Activated CD4-positive, alpha-beta memory T cell treated with anti-CD3 and anti-CD28 coated beads, Interleukin-2, amount 10 ng/mL, durations not matched to agents 7 days and 5 days (primary cell): ENCODE data around the gene LIFR. TPM values are rescaled to one million over a fixed set of nuclear protein-coding genes. Genes with fewer than 3 reads are reported as not detected.

Experiments
- CTCF ChIA-PET: fragments of 350-600 bp; sonication (Branson Sonifier 250); formaldehyde crosslinking; loops from one replicate; lab custom pipeline; 2021; ENCODE audit warnings: antibody characterized with exemption, inconsistent platforms; lab: Charles Lee
- POLR2A ChIA-PET: fragments of 350-600 bp; sonication (Branson Sonifier 250); formaldehyde crosslinking; loops from one replicate; lab custom pipeline; 2021; ENCODE audit warnings: antibody characterized with exemption; lab: Charles Lee
- DNase-seq: peaks from one replicate; pipeline ENCODE4 v3.0.0-alpha.2; 2020
- H3K27ac Mint-ChIP-seq: one replicate; pipeline ENCODE4 v1.8.0; 2021; ENCODE audit warnings: mild to moderate bottlenecking, mixed read lengths
- H3K27me3 Mint-ChIP-seq: one replicate; pipeline ENCODE4 v1.8.0; 2021; ENCODE audit warnings: mixed read lengths
- H3K36me3 Mint-ChIP-seq: one replicate; pipeline ENCODE4 v1.8.0; 2021; ENCODE audit warnings: low read depth, mixed read lengths
- H3K4me1 Mint-ChIP-seq: one replicate; pipeline ENCODE4 v1.8.0; 2021; ENCODE audit warnings: mixed read lengths
- H3K4me3 Mint-ChIP-seq: one replicate; pipeline ENCODE4 v1.8.0; 2021; ENCODE audit warnings: mild to moderate bottlenecking, mixed read lengths
- H3K9me3 Mint-ChIP-seq: one replicate; pipeline ENCODE4 v1.8.0; 2021; ENCODE audit warnings: mixed read lengths
- total RNA-seq, 2 experiments: library from RNA; stranded (reverse); gene quantifications; one replicate each; pipeline ENCODE4 v1.2.3, GENCODE V29; 2021

The LIFR gene
- total RNA-seq, 2 experiments from 2014 or later = 0.05 to 0.18 TPM

DNA sequence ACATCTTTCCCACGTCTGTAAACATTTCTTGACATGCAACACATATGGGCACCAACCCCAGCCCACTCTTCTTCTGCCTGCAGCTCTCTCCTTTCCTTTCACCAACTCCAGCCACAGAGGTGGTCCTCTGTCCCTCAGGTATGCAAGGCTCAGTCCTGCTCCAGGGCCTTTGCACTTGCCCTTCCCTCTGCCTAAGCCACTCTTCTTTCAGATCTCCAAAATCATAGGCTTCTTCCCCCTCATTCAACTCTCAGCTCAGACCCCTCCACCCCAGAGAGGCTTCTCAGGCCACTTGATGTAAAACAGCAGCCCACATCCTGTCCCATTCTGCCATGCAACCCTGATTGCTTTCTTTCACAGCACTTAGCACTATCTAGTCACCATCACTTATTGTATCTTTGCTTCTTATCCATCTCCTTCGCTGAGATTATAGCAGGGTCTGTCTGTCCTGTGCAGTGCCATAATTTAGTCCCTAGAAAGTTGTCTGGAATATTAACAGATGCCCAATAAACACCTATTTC is 3.4 kb downstream of the LIFR start:
- DNase-seq = no peak
- Mint-ChIP-seq H3K4me3 (no peak overlapping the region), H3K9me3 (no peaks in the 10 kb centered on the region), H3K27me3 (peaks cover 55% of the 10 kb centered on the region), H3K36me3 (peaks cover 3% of the 10 kb centered on the region), H3K27ac (no peak overlapping the region), H3K4me1 (peaks cover 10% of the 10 kb centered on the region)
- ChIA-PET CTCF (interaction anchor here (1.6 to 4.7 kb wide), 2 partner anchors 111 to 133 kb away, joined by 4 to 31 read pairs; no protein-coding TSS in a partner anchor), POLR2A (no interaction called here)

DNA sequence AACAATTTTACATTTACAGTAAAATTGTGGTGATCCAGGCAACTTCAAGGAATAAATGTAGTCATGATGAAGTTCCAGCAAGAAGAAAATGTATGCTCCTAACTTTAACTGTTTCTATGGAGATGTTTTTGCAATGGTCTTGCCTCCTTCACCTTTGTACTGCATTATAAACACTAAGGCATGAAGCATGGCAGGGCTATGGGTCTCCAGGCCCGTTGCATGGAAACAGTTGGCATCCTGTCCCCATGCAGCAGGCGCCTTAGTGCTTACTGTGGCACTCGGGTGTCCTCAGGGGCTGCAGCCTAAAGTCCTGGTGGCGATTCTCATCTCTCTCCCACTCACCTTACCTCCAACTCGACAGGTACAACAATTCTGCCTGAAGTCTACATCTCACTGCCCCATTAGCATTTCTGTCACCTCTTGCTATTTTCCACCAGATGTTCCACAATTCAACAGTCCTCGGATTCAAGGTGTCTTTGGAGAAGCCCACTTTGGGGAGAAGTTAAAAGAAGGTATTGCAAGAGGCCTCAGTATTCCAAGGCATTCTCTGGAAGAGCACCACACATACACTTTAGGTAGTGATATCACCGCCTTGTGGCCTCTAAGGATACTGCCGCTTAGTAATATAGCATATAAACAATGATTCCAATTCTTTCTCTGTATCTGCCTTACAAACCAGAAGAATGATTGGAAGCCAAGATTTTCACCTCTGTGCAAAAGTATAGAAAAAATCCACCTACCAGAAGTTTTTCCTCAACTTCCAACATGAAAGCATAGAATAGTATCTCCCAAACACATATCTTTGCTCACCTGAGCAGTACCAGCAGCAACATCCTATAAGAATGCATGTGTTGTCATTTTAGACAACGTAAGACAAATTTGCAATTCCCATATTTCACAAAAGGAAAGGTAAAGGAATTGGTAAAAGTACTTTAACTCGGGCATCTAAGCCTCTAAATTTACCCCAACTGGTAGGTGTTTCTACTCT is 5.1 kb downstream of the LIFR start:
- DNase-seq = no peak
- Mint-ChIP-seq H3K9me3 (no peaks in the 10 kb centered on the region), H3K4me3 (no peak overlapping the region)

DNA sequence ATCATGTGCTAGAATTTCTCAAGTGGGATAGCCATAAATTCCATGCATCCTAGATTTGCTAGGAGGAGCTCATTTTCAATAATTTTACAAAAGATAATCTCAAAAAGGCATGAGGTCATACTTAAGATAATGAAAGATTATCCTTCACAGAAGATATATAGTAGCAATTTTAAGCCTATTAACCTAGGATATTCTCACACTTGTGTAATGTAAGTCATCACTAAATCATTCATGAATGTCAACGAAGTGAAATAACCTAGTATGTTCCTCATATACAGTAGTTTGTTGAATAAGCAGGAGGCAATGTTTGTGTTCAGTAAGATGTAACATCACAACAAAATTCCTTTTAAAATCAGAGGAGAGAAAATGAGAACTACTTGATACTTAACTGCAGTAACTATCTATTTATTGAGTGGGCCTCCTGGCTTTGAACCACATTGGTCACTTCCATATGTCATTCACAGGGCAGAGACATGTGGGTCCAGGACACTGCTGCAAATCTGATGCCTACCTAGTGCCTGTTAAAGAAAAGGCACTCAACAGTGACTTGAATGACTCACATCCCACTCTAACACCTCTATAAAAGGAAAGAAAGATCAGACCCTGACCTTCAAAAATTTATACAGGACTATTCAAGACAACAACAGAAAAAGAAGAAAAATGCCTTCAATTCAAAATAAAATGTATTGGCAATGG is 8.2 kb downstream of the LIFR start:
- H3K4me3 Mint-ChIP-seq = no peak overlapping the region
- POLR2A ChIA-PET = no interaction called here
- H3K9me3 Mint-ChIP-seq = no peaks in the 10 kb centered on the region
- no peaks in the 10 kb centered on the region for H3K4me1 Mint-ChIP-seq
- DNase-seq = no peak
- no peaks in the 10 kb centered on the region for H3K36me3 Mint-ChIP-seq
- H3K27ac Mint-ChIP-seq = no peak overlapping the region
- CTCF ChIA-PET = no interaction called here
- peaks cover 26% of the 10 kb centered on the region for H3K27me3 Mint-ChIP-seq

More for the DNA sequence above, 5.1 kb downstream of the LIFR start:
- Mint-ChIP-seq H3K27me3 (peaks cover 47% of the 10 kb centered on the region), H3K4me1 (peaks cover 3% of the 10 kb centered on the region), H3K27ac (no peak overlapping the region), H3K36me3 (peaks cover 3% of the 10 kb centered on the region)
- POLR2A ChIA-PET = no interaction called here
- CTCF ChIA-PET = interaction anchor here (0.7 to 4.7 kb wide), 8 partner anchors 8 to 259 kb away, joined by 3 to 32 read pairs (median 4); no protein-coding TSS in a partner anchor

DNA sequence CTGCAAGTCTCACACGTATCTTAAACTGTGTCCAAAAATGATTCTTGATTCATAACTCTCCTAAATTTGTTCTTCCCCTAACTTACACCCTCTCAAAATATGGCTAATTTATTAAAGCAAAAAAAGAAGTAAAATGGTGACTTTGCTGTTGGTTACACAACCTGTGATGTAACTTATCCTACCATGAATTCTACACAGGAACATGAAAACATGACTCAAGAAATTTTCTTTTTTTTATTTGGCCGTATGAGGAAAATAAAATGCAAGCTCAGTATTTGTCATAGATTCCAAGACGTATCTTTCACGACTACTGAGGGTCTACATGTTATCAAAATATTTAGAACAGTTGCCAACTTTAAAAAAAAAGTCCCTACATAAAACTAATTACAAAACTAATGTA is 9.2 kb downstream of the LIFR start:
- POLR2A ChIA-PET = no interaction called here

DNA sequence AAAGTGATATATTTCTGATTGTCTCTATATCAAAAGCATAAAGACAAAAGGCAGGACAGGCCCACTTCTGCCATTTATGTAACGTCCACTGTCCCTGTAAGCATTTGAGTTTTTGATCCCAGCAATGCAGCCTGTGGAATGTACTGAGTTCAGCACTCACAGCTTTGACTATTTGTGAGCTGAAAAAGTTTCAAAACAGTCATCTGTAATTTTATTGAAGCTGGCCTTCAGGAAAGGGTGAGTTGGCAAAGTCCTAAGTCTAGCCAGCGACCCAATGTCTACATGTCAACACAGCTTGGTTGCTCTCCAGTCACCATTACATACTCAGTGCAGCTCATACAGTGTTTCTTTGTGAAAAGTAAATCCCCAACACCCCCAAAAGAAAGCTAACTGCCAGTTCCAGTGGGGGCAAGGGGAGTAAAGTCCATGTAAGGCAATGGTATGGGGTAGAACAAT is 9.7 kb downstream of the LIFR start:
- H3K36me3 Mint-ChIP-seq = no peaks in the 10 kb centered on the region
- ChIA-PET POLR2A (no interaction called here), CTCF (interaction anchor here (1.6 kb wide), 1 partner anchor 105 kb away, joined by 13 read pairs; no protein-coding TSS in a partner anchor)
- no peaks in the 10 kb centered on the region for H3K9me3 Mint-ChIP-seq
- H3K27ac Mint-ChIP-seq = no peak overlapping the region
- H3K27me3 Mint-ChIP-seq = peaks cover 15% of the 10 kb centered on the region
- H3K4me1 Mint-ChIP-seq = no peaks in the 10 kb centered on the region
- H3K4me3 Mint-ChIP-seq = no peak overlapping the region
- no peak for DNase-seq

More for the DNA sequence above, 9.2 kb downstream of the LIFR start:
- Mint-ChIP-seq H3K4me3 (no peak overlapping the region), H3K4me1 (no peaks in the 10 kb centered on the region), H3K27me3 (peaks cover 16% of the 10 kb centered on the region), H3K9me3 (no peaks in the 10 kb centered on the region), H3K27ac (no peak overlapping the region), H3K36me3 (no peaks in the 10 kb centered on the region)
- DNase-seq = no peak
- CTCF ChIA-PET = no interaction called here

DNA sequence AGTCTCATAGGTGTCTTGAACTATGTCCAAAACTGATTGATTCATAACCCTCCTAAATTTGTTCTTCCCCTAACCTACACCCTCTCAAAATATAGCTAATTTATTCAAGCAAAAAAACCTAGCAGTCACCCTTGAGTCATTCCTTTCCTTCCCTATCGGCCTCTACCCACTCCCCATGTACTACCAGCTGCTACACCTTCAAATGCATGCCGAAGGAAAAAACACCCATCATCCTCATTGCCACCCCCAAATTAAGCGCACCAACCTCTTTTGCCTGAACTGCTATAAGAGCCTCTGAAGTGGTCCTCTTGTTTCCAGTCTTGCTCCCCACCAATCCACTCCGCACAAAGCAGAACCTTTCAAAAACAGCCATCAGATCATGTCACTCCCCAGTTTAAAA is 12.6 kb downstream of the LIFR start:
- no peak for DNase-seq
- Mint-ChIP-seq H3K9me3 (no peaks in the 10 kb centered on the region), H3K27ac (no peak overlapping the region), H3K36me3 (no peaks in the 10 kb centered on the region), H3K27me3 (peaks cover 12% of the 10 kb centered on the region), H3K4me1 (no peaks in the 10 kb centered on the region), H3K4me3 (no peak overlapping the region)
- CTCF ChIA-PET = interaction anchor here (0.8 kb wide), 1 partner anchor 102 kb away, joined by 3 read pairs; no protein-coding TSS in a partner anchor
- POLR2A ChIA-PET = no interaction called here

DNA sequence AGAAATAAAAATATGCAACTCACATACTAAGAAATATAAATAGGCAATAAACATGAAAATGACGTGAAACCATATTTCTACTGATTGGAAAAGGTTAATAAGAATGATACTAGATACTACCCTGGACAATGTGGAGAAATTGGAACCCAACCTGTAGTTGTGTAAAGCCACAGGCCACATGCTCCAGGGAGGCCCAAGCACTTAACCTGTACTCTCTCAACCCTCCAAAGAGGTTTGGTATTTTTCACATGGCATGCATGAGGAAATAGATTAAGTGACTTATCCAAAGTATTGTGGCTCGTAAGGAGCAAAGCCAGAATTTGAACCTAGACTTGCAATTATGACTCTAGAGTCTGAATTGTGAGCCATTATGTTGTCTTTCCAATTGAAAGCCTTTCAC is 13.4 kb downstream of the LIFR start:
- ChIA-PET POLR2A (no interaction called here), CTCF (interaction anchor here (0.8 kb wide), 1 partner anchor 101 kb away, joined by 3 read pairs; no protein-coding TSS in a partner anchor)
- no peak overlapping the region for H3K27ac Mint-ChIP-seq

DNA sequence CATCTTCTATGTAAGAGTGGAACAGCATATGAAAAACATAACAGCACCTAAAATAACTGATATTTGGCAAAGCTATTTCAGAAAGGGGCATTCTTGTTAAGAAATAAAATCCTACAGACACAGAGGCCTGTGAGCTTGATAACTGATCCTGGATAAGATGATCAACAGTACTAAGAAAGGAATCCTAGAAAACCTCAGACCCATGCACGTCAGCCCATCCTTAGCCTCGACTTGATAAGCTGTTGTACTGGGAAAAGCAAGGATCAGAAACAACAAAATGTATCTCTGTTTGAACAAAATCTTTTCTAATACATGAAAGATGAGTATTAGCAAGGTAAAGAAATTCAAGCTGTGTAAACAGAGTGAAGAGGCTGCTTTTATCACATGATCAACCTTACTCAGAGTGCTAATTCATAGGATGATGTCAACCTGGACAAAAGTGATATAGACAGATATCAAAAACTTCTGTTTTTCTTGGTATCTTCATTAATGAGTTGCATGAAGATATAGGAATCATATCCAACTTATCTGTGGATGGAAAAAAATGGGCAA is 15.2 kb downstream of the LIFR start:
- CTCF ChIA-PET = interaction anchor here (1.3 to 2.8 kb wide), 2 partner anchors 14 to 100 kb away, joined by 3 to 10 read pairs; no protein-coding TSS in a partner anchor
- no peaks in the 10 kb centered on the region for H3K9me3 Mint-ChIP-seq
- no peaks in the 10 kb centered on the region for H3K36me3 Mint-ChIP-seq
- peaks cover 24% of the 10 kb centered on the region for H3K27me3 Mint-ChIP-seq
- H3K4me1 Mint-ChIP-seq = no peaks in the 10 kb centered on the region
- no peak for DNase-seq
- POLR2A ChIA-PET = interaction anchor here (0.6 kb wide), 1 partner anchor 461 kb away, joined by 3 read pairs; no protein-coding TSS in a partner anchor
- no peak overlapping the region for H3K27ac Mint-ChIP-seq
- H3K4me3 Mint-ChIP-seq = no peak overlapping the region

More for the DNA sequence above, 13.4 kb downstream of the LIFR start:
- H3K4me1 Mint-ChIP-seq = no peaks in the 10 kb centered on the region
- no peaks in the 10 kb centered on the region for H3K36me3 Mint-ChIP-seq
- H3K4me3 Mint-ChIP-seq = no peak overlapping the region
- H3K27me3 Mint-ChIP-seq = peaks cover 20% of the 10 kb centered on the region
- H3K9me3 Mint-ChIP-seq = no peaks in the 10 kb centered on the region
- no peak for DNase-seq

DNA sequence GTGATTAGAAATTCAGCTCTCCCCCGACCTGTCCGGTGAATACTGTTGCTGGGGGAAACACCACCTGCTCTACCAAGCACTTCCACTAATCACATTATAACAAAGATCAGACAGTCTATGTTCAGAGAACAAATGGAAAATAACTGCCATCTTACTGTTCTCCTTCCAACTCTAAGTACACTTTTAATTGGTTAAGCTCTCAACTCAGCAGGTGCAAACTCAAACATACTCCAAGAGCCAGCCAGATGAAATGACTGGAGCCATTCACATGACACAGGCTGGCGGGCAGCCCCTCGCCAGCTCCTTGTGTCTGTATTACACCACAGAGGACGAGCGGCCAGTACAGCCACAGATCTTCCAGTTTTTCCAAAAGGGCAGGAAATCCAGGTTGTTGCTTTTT is 16.1 kb downstream of the LIFR start:
- ChIA-PET CTCF (interaction anchor here (0.7 to 2.8 kb wide), 2 partner anchors 15 to 99 kb away, joined by 3 to 10 read pairs; no protein-coding TSS in a partner anchor), POLR2A (no interaction called here)
- Mint-ChIP-seq H3K36me3 (no peaks in the 10 kb centered on the region), H3K9me3 (no peaks in the 10 kb centered on the region), H3K27ac (no peak overlapping the region), H3K27me3 (peaks cover 24% of the 10 kb centered on the region), H3K4me3 (no peak overlapping the region), H3K4me1 (no peaks in the 10 kb centered on the region)
- no peak for DNase-seq

DNA sequence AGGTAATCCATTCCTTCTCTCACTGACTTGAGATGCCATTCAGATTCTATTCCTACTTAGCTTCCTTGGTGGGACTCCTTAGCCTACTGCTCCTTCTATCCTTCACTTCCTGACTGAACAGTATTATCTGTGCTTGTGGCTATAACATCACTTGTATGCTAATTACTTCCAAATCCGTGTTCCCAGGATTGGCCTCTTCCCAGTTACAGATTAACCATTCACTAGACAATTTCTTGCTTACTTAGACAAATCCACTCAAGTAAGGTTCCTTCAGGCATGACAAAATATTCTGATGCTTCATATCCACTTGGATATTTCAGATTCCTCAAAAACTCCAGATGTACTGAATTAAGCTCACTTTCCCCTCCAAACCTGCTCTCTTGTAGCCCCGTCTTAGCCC is 18.3 kb downstream of the LIFR start:
- Mint-ChIP-seq H3K27me3 (peaks cover 24% of the 10 kb centered on the region), H3K36me3 (no peaks in the 10 kb centered on the region), H3K4me1 (no peaks in the 10 kb centered on the region), H3K9me3 (no peaks in the 10 kb centered on the region), H3K27ac (no peak overlapping the region), H3K4me3 (no peak overlapping the region)
- POLR2A ChIA-PET = no interaction called here
- no peak for DNase-seq
- CTCF ChIA-PET = no interaction called here

DNA sequence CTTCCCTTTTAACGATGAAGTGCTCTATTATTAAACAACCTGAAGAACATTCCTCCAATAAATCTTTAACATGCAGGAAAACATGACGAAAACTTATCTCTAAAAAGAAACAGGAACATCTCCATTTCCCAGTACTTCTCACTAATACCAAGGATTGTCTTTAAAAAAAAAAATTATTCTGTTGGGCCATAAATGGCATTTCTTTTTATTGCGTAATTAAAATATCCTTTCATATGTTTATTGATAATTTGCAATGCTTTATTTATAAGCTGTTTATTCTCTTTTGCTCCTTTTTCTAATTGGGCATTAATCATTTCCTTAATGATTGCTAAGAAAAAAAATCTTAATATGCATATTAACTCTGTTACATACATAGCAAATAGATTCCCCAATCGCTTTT is 18.9 kb downstream of the LIFR start:
- no peaks in the 10 kb centered on the region for H3K9me3 Mint-ChIP-seq
- DNase-seq = no peak
- H3K4me3 Mint-ChIP-seq = no peak overlapping the region
- H3K27ac Mint-ChIP-seq = no peak overlapping the region
- ChIA-PET CTCF (no interaction called here), POLR2A (no interaction called here)
- H3K36me3 Mint-ChIP-seq = no peaks in the 10 kb centered on the region
- H3K27me3 Mint-ChIP-seq = peaks cover 24% of the 10 kb centered on the region
- no peaks in the 10 kb centered on the region for H3K4me1 Mint-ChIP-seq

DNA sequence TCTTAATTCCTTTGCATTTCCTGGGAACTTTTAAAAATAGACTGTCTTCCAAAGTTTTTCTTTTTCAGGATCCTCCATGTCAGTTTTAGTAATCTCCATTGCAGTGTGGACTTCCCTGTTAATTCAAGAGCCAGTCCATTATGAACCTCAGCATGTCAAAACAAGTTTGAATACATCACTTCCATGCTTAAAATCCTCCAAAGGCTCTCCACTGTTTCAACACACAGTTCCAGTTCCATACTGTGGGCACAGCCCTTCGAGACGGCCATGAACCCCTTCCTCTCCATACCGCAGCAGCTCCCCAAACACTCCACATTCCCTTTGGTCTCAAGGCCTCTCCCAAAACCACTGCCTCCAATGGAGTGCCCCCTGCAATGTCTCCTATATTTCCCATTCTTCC is 19.5 kb downstream of the LIFR start:
- ChIA-PET CTCF (no interaction called here), POLR2A (no interaction called here)
- Mint-ChIP-seq H3K4me3 (no peak overlapping the region), H3K27me3 (peaks cover 24% of the 10 kb centered on the region), H3K36me3 (no peaks in the 10 kb centered on the region), H3K27ac (no peak overlapping the region), H3K4me1 (no peaks in the 10 kb centered on the region), H3K9me3 (no peaks in the 10 kb centered on the region)
- no peak for DNase-seq
